H4 (cell line): Measurements from ENCODE around the gene BTG2. TPM values are rescaled to one million over a fixed set of nuclear protein-coding genes. Genes with fewer than 3 reads are reported as not detected.
A peak's percentile ranks its signal among the peaks of the same experiment; 100 is the strongest.
"Not testable (repeated sequence)": the region's sequence is repeated elsewhere in the genome, so short reads cannot be mapped to it uniquely, and the experiment has no call there.

Source experiments
- DNase-seq: peaks from one replicate; pipeline ENCODE4 v3.0.0-alpha.2; 2015; ENCODE audit warnings: low spot score
- total RNA-seq: library from RNA; depleted of rRNA; stranded (reverse); fragments of >200 nt; shearing (Covaris generic); gene quantifications from 2 replicates; pipeline ENCODE4 v1.2.3, GENCODE V29; 2014

The BTG2 gene
- total RNA-seq, 1 experiment from 2014 or later = 11.7 TPM

DNA sequence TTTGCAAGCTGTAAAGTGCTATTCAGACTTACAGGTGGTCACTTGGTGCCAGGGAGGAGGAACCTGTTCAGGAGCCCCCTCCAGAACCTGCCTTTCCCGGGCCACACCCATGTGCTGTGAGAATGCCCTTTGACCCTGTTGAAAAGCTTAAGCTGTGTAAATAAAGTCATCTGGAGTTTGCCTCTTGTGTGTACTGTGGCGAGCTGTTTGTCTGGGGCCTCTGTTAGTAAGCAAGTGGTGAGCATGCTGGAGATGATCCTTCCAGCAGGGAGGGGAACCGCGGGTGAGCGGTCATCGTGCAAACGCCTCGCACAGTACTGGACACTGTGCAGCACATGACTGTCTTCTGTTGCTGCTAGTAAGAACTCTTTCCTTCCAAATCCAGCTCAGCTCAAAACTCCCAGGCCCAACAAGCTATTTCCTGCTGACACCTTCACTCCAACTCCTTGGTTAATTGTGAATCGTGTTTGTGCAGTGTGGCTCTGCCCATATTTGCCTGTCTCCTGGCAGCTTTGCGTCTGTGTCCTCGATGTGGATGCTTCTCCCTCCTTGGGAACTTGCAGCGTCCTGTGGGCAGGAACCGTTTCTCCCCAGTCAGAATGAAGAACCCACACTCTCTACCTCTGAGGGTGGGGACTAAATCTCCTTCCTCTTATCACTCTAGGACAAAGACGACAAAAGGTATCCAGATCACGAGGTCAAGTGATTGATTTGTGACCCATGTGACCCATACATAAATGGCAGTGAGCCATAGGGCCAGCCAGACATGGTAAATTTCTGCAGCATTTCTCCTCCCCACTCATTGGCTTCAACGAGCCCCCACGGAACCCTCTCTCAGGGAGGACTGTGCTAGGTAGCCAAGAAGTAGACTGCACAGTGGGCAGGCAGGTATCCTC lies 13.9 kb upstream of the BTG2 start:
- DNase-seq = no peak

DNA sequence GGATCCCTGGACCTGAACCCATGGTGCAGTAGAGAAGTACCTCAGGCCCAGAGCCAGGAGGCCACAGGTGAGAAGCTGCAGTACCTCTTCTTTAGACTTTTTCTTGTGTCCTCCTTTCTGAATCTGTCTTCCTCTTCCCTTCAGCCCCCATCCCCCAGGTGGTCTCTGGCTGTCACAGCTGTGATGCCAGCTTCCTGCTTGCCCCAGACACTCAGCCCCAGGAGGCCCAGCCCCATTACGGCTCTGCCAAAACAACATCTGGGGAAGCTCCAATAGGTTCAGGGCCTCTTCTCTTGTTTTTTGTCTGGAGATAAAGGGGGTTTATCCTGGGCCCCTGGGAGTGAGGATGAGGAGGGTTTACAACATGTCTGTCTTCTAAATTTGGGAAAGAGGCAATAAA lies 9.5 kb upstream of the BTG2 start:
- DNase-seq = no peak

DNA sequence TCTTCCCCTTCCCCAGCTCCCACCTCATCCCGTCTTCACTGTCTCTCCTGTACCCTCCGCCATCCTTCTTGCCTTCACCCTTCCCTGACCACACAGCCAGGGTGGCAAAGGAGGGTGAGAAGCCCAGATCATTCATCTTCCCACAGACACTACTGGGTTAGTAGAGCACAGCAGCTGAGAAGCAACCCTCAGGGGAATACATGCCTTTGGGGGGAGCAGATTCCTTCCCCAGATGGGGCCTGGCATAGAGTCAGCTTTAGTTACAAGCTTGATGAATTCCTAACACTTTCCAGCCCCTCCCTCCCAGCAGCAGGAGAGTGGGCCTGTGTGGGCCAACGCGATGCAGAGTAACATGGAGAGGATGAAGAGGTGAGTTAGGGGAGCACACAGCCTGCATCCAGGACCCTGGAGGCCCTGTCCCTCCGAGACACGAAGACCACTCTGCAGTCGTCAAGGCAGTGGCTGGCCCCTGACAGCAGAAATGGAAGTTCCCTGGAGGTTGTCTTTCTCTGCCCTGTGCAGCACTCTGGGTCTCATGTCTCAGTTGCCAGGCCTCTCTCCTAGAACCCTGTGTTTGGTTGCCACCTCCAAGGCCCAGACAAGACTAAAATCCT lies 8.8 kb upstream of the BTG2 start:
- DNase-seq = no peak

- DNase-seq = no peak
Measured at GRCh38 chr1:203299169-203299568, 6.2 kb upstream of the BTG2 start.

GRCh38 chr1:203299719-203300429 lies 5.4 kb upstream of the BTG2 start:
- DNase-seq = not testable (repeated sequence)

DNA sequence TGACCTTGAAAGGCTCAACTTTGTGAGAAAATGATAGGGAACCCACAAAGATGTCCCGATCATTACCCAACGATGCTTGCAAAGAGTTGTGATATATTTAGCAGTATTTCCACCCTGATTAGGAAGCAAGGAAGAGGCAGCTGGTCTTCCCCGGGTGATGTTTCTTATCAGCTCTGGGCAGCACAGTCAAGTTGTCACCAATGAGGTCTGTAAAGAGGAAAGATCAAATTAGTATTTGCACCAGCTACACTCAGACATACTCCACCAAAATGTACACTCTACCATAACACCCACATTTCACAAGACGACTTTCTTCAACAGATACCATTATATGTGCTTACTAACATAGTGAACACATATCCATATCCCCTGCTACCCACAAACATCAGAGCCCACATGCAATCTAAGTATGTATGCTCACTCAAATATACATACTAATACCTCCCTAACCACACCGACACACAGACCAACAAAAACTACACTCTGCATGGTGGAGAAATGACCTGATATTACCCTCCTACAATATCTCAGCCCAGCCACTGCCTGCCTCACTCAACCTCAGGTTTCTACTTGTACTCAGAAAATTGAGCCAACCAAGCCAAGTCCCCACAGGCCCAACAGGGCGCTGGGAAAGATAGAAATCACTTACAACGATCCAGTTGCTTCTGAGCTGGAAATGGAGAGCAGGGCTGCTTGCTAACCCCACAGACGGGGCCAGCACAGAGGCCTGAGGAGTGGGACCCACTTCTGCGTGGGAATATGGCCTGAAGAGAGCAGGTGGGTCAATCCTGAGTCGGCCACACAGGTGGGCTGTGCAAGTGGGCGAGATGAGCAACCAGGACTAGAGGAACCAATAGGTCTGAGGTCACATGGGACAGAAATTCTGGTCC lies 4.6 kb upstream of the BTG2 start:
- no peak for DNase-seq

DNA sequence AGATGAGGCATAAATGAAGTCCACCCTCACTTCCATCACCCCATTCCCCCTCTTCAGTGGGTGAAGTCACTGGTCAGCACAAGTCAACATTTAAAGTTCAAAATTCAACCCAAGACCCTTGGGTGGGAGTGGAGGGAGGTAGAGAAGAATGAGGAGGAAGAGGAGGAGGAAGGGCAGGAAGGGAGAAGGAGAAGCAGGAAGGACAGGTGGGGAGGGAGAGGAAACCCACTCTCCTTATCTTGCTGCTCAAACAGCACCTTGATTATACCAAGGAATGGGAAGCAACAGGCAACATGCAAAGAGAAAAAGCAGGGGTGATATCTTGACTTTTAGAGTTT lies 4.0 kb upstream of the BTG2 start:
- DNase-seq = no peak

GRCh38 chr1:203302456-203302855 lies 2.9 kb upstream of the BTG2 start:
- DNase-seq = no peak

GRCh38 chr1:203302894-203303293 lies 2.4 kb upstream of the BTG2 start:
- no peak for DNase-seq

DNA sequence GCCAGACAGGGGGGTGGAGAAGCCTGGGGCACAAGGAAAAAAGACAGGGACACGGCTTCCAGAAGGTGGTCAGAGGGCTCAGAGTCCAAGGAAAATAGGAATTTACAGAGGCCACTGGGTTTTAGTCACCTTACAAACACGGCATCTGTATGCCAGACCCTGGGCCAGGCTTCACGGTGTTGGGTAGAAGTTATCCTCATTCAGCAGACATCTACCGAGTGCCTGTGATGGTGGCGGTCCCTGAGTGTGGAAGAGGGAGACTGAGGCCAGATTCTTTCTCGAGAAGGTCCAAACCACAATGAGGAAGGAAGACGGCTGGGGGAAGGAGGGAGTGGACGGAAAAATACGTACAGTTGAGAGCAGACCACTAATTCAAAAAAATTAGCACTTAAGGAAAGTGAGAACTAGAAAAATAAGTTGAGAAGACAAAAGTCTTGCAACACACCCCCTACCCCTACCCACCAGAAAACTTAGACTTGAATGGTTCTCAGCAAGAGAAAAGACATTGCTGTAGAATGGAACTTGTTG lies 864 bp upstream of the BTG2 start:
- DNase-seq = no peak

GRCh38 chr1:203305809-203306088 lies 430 bp downstream of the BTG2 start:
- DNase-seq = no peak

GRCh38 chr1:203306089-203306964 lies 1.0 kb downstream of the BTG2 start:
- DNase-seq = peak; percentile 88

- DNase-seq = no peak
Measured at GRCh38 chr1:203306965-203307541, 1.7 kb downstream of the BTG2 start.

GRCh38 chr1:203307641-203308126 lies 2.4 kb downstream of the BTG2 start:
- no peak for DNase-seq

GRCh38 chr1:203308328-203308922 lies 3.1 kb downstream of the BTG2 start:
- no peak for DNase-seq

GRCh38 chr1:203308923-203309331 lies 3.6 kb downstream of the BTG2 start:
- no peak for DNase-seq

DNA sequence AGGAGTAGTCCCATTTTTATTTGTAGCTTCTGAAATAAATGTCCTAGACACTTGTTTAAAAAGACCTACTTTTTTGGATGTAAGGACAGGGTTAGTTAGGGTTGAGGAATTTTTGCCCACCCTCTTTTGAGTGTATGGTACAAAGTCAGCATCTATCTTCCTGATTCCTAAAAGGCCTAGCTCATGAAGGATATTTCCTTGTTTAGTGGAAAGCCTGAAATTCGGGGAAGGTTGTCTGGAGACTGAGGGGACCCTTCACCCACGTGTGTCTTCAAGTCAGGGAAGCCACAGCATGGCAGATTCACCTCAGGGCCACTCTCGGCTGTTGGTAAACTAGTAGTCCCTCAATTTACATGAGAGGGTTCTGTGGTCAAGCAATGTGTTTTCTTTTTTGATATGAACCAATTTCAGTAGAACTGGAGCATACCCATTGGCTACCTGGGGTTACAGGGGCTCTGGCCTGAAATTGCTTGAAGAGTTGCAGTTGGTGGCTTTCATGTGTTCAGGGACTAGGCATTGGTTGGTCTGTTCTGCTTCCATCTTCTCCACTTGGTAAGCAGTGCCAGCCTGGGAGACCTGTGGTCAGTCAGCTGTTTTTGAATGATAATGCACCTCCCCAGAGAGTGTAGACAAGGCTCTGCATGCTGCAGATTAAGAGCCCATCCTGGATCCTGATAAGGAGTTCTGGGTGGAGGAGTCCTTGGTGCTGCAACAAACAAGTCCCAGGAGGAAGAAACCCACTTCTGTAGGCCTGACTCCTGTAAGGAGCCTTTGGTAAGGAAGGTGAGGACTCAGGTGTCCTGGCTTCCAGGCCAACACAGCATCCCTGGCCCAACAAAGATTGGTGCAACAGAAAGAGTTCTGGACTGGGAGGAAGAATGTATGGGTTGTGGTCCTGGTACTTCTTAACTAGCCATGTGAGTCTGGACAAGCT lies 6.3 kb downstream of the BTG2 start:
- no peak for DNase-seq

DNA sequence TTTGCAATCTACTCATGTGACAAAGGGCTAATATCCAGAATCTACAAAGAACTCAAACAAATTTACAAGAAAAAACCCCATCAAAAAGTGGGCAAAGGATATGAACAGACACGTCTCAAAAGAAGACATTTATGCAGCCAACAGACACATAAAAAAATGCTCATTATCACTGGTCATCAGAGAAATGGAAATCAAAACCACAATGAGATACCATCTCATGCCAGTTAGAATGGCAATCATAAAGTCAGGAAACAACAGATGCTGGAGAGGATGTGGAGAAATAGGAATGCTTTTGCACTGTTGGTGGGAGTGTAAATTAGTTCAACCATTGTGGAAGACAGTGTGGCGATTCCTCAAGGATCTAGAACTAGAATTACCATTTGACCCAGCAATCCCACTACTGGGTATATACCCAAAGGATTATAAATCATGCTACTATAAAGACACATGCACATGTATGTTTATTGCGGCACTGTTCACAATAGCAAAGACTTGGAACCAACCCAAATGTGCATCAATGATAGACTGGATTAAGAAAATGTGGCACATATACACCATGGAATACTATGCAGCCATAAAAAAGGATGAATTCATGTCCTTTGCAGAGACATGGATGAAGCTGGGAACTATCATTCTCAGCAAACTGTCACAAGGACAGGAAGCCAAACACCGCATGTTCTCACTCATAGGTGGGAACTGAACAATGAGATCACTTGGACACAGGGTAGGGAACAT lies 8.9 kb downstream of the BTG2 start:
- DNase-seq = not testable (repeated sequence)
